ENCODE data around the gene RBFOX1.

- TF ChIP-seq CTCF (conservative IDR thresholded peaks at IDR 0.05 in 1 of 2, IDR thresholded peaks at IDR 0.05 in 1 of 2; ENCODE audit: extremely low read depth in 1 of 2, insufficient read depth in 1 of 2, low read depth in 1 of 2, low read length in 2 of 2) (no peak), EZH2 (IDR thresholded peaks at IDR 0.05; ENCODE audit: borderline replicate concordance, low read length) (no peak)
Observed at GRCh38 chr16:7650431-7650830, 317.8 kb downstream of the RBFOX1 start.

All from mammary epithelial cell (primary cell).